ENCODE results near the gene DRG1. TPM values are rescaled to one million over a fixed set of nuclear protein-coding genes. Genes with fewer than 3 reads are reported as not detected.

The DRG1 gene
- total and polyA plus RNA-seq, 2 donors (not counting 3 experiments of a cell fraction or from before 2014, with no cell fraction given) = 37.7 to 65.1 TPM

DNA sequence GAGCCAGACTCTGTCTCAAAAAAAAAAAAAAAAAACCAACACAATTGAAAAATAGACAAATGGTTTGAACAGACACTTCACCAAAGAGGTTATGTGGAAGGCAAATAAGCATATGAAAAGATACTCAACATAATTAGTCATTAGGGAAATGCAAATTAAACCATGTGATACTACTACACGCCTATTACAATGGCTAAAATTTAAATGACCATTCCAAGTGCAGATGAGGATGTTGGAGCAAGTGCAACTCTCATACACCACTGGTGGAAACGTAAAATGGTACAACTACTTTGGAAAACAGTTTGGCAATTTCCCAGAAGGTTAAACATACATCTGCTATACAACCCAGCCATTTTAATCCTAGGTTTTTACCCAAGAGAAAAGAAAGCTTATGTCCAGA is 65.9 kb downstream of the DRG1 start:
- TF ChIP-seq, protein P1, sequence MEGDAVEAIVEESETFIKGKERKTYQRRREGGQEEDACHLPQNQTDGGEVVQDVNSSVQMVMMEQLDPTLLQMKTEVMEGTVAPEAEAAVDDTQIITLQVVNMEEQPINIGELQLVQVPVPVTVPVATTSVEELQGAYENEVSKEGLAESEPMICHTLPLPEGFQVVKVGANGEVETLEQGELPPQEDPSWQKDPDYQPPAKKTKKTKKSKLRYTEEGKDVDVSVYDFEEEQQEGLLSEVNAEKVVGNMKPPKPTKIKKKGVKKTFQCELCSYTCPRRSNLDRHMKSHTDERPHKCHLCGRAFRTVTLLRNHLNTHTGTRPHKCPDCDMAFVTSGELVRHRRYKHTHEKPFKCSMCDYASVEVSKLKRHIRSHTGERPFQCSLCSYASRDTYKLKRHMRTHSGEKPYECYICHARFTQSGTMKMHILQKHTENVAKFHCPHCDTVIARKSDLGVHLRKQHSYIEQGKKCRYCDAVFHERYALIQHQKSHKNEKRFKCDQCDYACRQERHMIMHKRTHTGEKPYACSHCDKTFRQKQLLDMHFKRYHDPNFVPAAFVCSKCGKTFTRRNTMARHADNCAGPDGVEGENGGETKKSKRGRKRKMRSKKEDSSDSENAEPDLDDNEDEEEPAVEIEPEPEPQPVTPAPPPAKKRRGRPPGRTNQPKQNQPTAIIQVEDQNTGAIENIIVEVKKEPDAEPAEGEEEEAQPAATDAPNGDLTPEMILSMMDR (IDR thresholded peaks at IDR 0.05; ENCODE audit: extremely low read depth in 1 of 2, insufficient read depth in 1 of 2, low read depth in 1 of 2, low read length in 2 of 2) = no peak
- TF ChIP-seq, protein P2, sequence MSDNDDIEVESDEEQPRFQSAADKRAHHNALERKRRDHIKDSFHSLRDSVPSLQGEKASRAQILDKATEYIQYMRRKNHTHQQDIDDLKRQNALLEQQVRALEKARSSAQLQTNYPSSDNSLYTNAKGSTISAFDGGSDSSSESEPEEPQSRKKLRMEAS (IDR thresholded peaks at IDR 0.05; ENCODE audit: insufficient read depth, insufficient read length) = no peak
- TF ChIP-seq JUN (IDR thresholded peaks at IDR 0.05; ENCODE audit: borderline replicate concordance, insufficient read depth, insufficient read length, low read depth) (no peak), EZH2 (IDR thresholded peaks at IDR 0.05; ENCODE audit: borderline replicate concordance, low read depth, low read length, severe bottlenecking) (no peak), GATA2 (IDR thresholded peaks at IDR 0.05; ENCODE audit: insufficient read depth, insufficient read length, low read depth, low read length) (no peak)
- ChIA-PET POLR2A (no interaction called here), CTCF (interaction anchor here (2.6 kb wide), 1 partner anchor 13 kb away, joined by 8 read pairs; no protein-coding TSS in a partner anchor)
- Histone ChIP-seq H3K9me3 (replicated peaks; ENCODE audit: control insufficient read depth, insufficient read depth, low read length) (no peaks in the 10 kb centered on the region), H3K4me3 (replicated peaks in 1 of 3; ENCODE audit: insufficient read depth in 1 of 3, low read depth in 1 of 3, low read length in 3 of 3) (no peak overlapping the region), H3K27ac (ENCODE audit: insufficient read depth, low read depth, low read length) (no peak overlapping the region), H2AFZ (ENCODE audit: low read depth, low read length) (no peak overlapping the region), H3K4me2 (ENCODE audit: insufficient read depth, low read length) (no peak overlapping the region), H3K9me1 (replicated peaks; ENCODE audit: control insufficient read depth, extremely low read depth, insufficient read depth, low read length) (no peaks in the 10 kb centered on the region), H3K27me3 (ENCODE audit: control insufficient read depth in 2 of 2, insufficient read depth in 2 of 2, low read length in 2 of 2) (no peaks in the 10 kb centered on the region), H3K36me3 (ENCODE audit: control insufficient read depth in 2 of 2, extremely low read depth in 1 of 2, insufficient read depth in 2 of 2, low read length in 2 of 2) (peaks cover 21 to 25% of the 10 kb centered on the region in 2 experiments), H3K4me1 (ENCODE audit: control insufficient read depth, extremely low read depth, insufficient read depth, low read length) (no peaks in the 10 kb centered on the region), H4K20me1 (replicated peaks; ENCODE audit: control insufficient read depth, extremely low read depth, insufficient read depth, low read length) (no peaks in the 10 kb centered on the region), H3K79me2 (ENCODE audit: control insufficient read depth, insufficient read depth, low read length) (peaks cover 8% of the 10 kb centered on the region), H3K9ac (replicated peaks; ENCODE audit: extremely low read depth, insufficient read depth, low read length) (no peak overlapping the region)
- intact Hi-C loops (cut with micrococcal nuclease) = no loop called here
- dilution Hi-C loops (cut with MboI; ENCODE audit: extremely low pct_ligation_motif_present, low sequenced_read_pairs) = no loop called here
- no TSS peak for BruUV-seq (replicated peaks)
- no peak for DNase-seq (ENCODE audit: low read depth, low spot score)
- no peak for FAIRE-seq

DNA sequence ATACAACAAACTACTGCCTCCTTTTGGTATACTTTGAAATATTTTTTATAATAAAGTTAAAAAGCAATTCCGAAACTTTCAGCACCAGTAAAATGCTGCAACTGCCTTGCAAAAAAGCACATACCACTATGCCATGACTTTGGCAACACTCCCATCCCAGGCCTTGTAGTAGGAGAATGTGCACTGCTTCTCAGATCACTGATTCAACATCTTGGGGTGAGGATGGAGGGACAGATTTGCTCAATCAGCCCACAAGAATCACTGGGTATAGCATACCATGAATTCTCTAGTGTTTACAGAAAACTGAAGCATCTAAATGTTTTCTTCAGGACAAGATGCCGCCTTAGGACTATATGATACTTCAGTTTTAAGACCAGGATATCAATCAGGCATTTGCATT is 75.3 kb downstream of the DRG1 start:
- H3K27ac ChIP-seq (ENCODE audit: insufficient read depth, low read depth, low read length) = no peak overlapping the region
- H3K4me2 ChIP-seq (ENCODE audit: insufficient read depth, low read length) = no peak overlapping the region
- H3K9me1 ChIP-seq (replicated peaks; ENCODE audit: control insufficient read depth, extremely low read depth, insufficient read depth, low read length) = no peaks in the 10 kb centered on the region
- BruUV-seq (replicated peaks) = no TSS peak
- ChIA-PET CTCF (no interaction called here), POLR2A (no interaction called here)
- no peak overlapping the region for H2AFZ ChIP-seq (ENCODE audit: low read depth, low read length)
- H3K27me3 ChIP-seq (ENCODE audit: control insufficient read depth in 2 of 2, insufficient read depth in 2 of 2, low read length in 2 of 2) = no peaks in the 10 kb centered on the region
- peaks cover 2% of the 10 kb centered on the region in 2 experiments for H3K36me3 ChIP-seq (ENCODE audit: control insufficient read depth in 2 of 2, extremely low read depth in 1 of 2, insufficient read depth in 2 of 2, low read length in 2 of 2)
- H3K9ac ChIP-seq (replicated peaks; ENCODE audit: extremely low read depth, insufficient read depth, low read length) = no peak overlapping the region
- DNase-seq (ENCODE audit: low read depth, low spot score) (no peak), FAIRE-seq (no peak)
- H3K9me3 ChIP-seq (replicated peaks; ENCODE audit: control insufficient read depth, insufficient read depth, low read length) = no peaks in the 10 kb centered on the region
- intact Hi-C loops (cut with micrococcal nuclease) = no loop called here
- peaks cover 64% of the 10 kb centered on the region for H3K79me2 ChIP-seq (ENCODE audit: control insufficient read depth, insufficient read depth, low read length)
- TF ChIP-seq, protein P2 (IDR thresholded peaks at IDR 0.05; ENCODE audit: insufficient read depth, insufficient read length) = no peak
- TF ChIP-seq MYC (IDR thresholded peaks at IDR 0.05; ENCODE audit: low read depth, low read length) (no peak), FOS (IDR thresholded peaks at IDR 0.05; ENCODE audit: borderline replicate concordance, insufficient read depth, low read length) (no peak), GATA2 (IDR thresholded peaks at IDR 0.05; ENCODE audit: insufficient read depth, insufficient read length, low read depth, low read length) (no peak), POLR2AphosphoS5 (IDR thresholded peaks at IDR 0.05; ENCODE audit: insufficient read depth, low read depth, low read length) (no peak), EZH2 (IDR thresholded peaks at IDR 0.05; ENCODE audit: borderline replicate concordance, low read depth, low read length, severe bottlenecking) (no peak), JUN (IDR thresholded peaks at IDR 0.05; ENCODE audit: borderline replicate concordance, insufficient read depth, insufficient read length, low read depth) (no peak), POLR2A (IDR thresholded peaks at IDR 0.05; ENCODE audit: low read depth, low read length) (no peak)
- TF ChIP-seq, protein P1 (IDR thresholded peaks at IDR 0.05; ENCODE audit: extremely low read depth in 1 of 2, insufficient read depth in 1 of 2, low read depth in 1 of 2, low read length in 2 of 2) = no peak
- peaks cover 2% of the 10 kb centered on the region for H4K20me1 ChIP-seq (replicated peaks; ENCODE audit: control insufficient read depth, extremely low read depth, insufficient read depth, low read length)
- no peaks in the 10 kb centered on the region for H3K4me1 ChIP-seq (ENCODE audit: control insufficient read depth, extremely low read depth, insufficient read depth, low read length)
- no peak overlapping the region for H3K4me3 ChIP-seq (replicated peaks in 1 of 3; ENCODE audit: insufficient read depth in 1 of 3, low read depth in 1 of 3, low read length in 3 of 3)
- dilution Hi-C loops (cut with MboI; ENCODE audit: extremely low pct_ligation_motif_present, low sequenced_read_pairs) = no loop called here

All from endothelial cell of umbilical vein (primary cell).